GM21786 (cell line): ENCODE measurements around the gene IQGAP3.
"Not testable (repeated sequence)": the region's sequence is repeated elsewhere in the genome, so short reads cannot be mapped to it uniquely, and the experiment has no call there.

ENCODE experiments used
- ATAC-seq: cut with Tn5 transposase; IDR thresholded peaks from one replicate; pipeline ENCODE4 v1.9.1; 2021; ENCODE audit not compliant: unreplicated experiment

The IQGAP3 gene

GRCh38 chr1:156571261-156571852 lies 1.0 kb downstream of the IQGAP3 start:
- ATAC-seq = no peak

- no peak for ATAC-seq
Measured at GRCh38 chr1:156566436-156566835, 5.9 kb downstream of the IQGAP3 start.

GRCh38 chr1:156565519-156565918 lies 6.8 kb downstream of the IQGAP3 start:
- ATAC-seq = no peak

GRCh38 chr1:156560585-156561163 lies 11.7 kb downstream of the IQGAP3 start:
- ATAC-seq = no peak

- no peak for ATAC-seq
Measured at GRCh38 chr1:156559797-156560385, 12.5 kb downstream of the IQGAP3 start.

- ATAC-seq = no peak
Measured at GRCh38 chr1:156559086-156559796, 13.1 kb downstream of the IQGAP3 start.

GRCh38 chr1:156556354-156556753 lies 16.0 kb downstream of the IQGAP3 start:
- no peak for ATAC-seq

- ATAC-seq = no peak
Measured at GRCh38 chr1:156555715-156556114, 16.6 kb downstream of the IQGAP3 start.

- ATAC-seq = no peak
Measured at GRCh38 chr1:156554971-156555370, 17.4 kb downstream of the IQGAP3 start.

GRCh38 chr1:156553860-156554485 lies 18.4 kb downstream of the IQGAP3 start:
- no peak for ATAC-seq

- not testable (repeated sequence) for ATAC-seq
Measured at GRCh38 chr1:156552937-156553336, 19.4 kb downstream of the IQGAP3 start.

- ATAC-seq = no peak
Measured at GRCh38 chr1:156552518-156552917, 19.8 kb downstream of the IQGAP3 start.

- ATAC-seq = no peak
Measured at GRCh38 chr1:156551869-156552268, 20.5 kb downstream of the IQGAP3 start.

GRCh38 chr1:156551066-156551643 lies 21.2 kb downstream of the IQGAP3 start:
- ATAC-seq = no peak

- no peak for ATAC-seq
Measured at GRCh38 chr1:156550346-156550745, 22.0 kb downstream of the IQGAP3 start.

GRCh38 chr1:156549831-156550230 lies 22.5 kb downstream of the IQGAP3 start:
- no peak for ATAC-seq

GRCh38 chr1:156549390-156549789 lies 23.0 kb downstream of the IQGAP3 start:
- ATAC-seq = no peak

- no peak for ATAC-seq
Measured at GRCh38 chr1:156547982-156548381, 24.4 kb downstream of the IQGAP3 start.

GRCh38 chr1:156547434-156547833 lies 24.9 kb downstream of the IQGAP3 start:
- ATAC-seq = no peak

GRCh38 chr1:156546267-156546666 lies 26.1 kb downstream of the IQGAP3 start:
- no peak for ATAC-seq

GRCh38 chr1:156544592-156545102 lies 27.7 kb downstream of the IQGAP3 start:
- ATAC-seq = no peak
